Measurements from ENCODE around the gene AKAP5. TPM values are rescaled to one million over a fixed set of nuclear protein-coding genes. Genes with fewer than 3 reads are reported as not detected.

AKAP5 gene
- total RNA-seq, 1 donor from 2014 or later = 4.3 TPM

GRCh38 chr14:64467101-64467500, 1.8 kb downstream of the AKAP5 start:
- Mint-ChIP-seq H3K36me3 (ENCODE audit: low read depth) (no peaks in the 10 kb centered on the region), H3K27ac (ENCODE audit: unreplicated experiment) (no peak overlapping the region), H3K9me3 (ENCODE audit: low read depth) (no peaks in the 10 kb centered on the region), H3K4me3 (ENCODE audit: unreplicated experiment) (no peak overlapping the region), H3K27me3 (ENCODE audit: low read depth) (no peaks in the 10 kb centered on the region), H3K4me1 (ENCODE audit: low read depth) (peaks cover 14% of the 10 kb centered on the region)
- DNase-seq (ENCODE audit: low spot score) = no peak
- TF ChIP-seq CTCF (IDR thresholded peaks at IDR 0.05) = no peak

GRCh38 chr14:64467566-64467965, 2.3 kb downstream of the AKAP5 start:
- Mint-ChIP-seq H3K4me1 (ENCODE audit: low read depth) (peaks cover 14% of the 10 kb centered on the region), H3K4me3 (ENCODE audit: unreplicated experiment) (no peak overlapping the region), H3K9me3 (ENCODE audit: low read depth) (no peaks in the 10 kb centered on the region)

GRCh38 chr14:64468451-64468850, 3.2 kb downstream of the AKAP5 start:
- Mint-ChIP-seq H3K27me3 (ENCODE audit: low read depth) (no peaks in the 10 kb centered on the region), H3K36me3 (ENCODE audit: low read depth) (no peaks in the 10 kb centered on the region), H3K4me3 (ENCODE audit: unreplicated experiment) (no peak overlapping the region), H3K9me3 (ENCODE audit: low read depth) (no peaks in the 10 kb centered on the region), H3K4me1 (ENCODE audit: low read depth) (peaks cover 14% of the 10 kb centered on the region), H3K27ac (ENCODE audit: unreplicated experiment) (no peak overlapping the region)
- TF ChIP-seq CTCF (IDR thresholded peaks at IDR 0.05) = no peak
- no peak for DNase-seq (ENCODE audit: low spot score)

More at GRCh38 chr14:64467566-64467965, 2.3 kb downstream of the AKAP5 start:
- DNase-seq (ENCODE audit: low spot score) = no peak
- H3K27me3 Mint-ChIP-seq (ENCODE audit: low read depth) = no peaks in the 10 kb centered on the region
- no peak for TF ChIP-seq CTCF (IDR thresholded peaks at IDR 0.05)
- no peaks in the 10 kb centered on the region for H3K36me3 Mint-ChIP-seq (ENCODE audit: low read depth)
- H3K27ac Mint-ChIP-seq (ENCODE audit: unreplicated experiment) = no peak overlapping the region

- Mint-ChIP-seq H3K27me3 (ENCODE audit: low read depth) (no peaks in the 10 kb centered on the region), H3K27ac (ENCODE audit: unreplicated experiment) (no peak overlapping the region), H3K4me3 (ENCODE audit: unreplicated experiment) (no peak overlapping the region), H3K4me1 (ENCODE audit: low read depth) (peaks cover 2% of the 10 kb centered on the region), H3K36me3 (ENCODE audit: low read depth) (no peaks in the 10 kb centered on the region), H3K9me3 (ENCODE audit: low read depth) (no peaks in the 10 kb centered on the region)
- no peak for DNase-seq (ENCODE audit: low spot score)
- no peak for TF ChIP-seq CTCF (IDR thresholded peaks at IDR 0.05)
Measured at GRCh38 chr14:64474041-64474440, 8.7 kb downstream of the AKAP5 start.

GRCh38 chr14:64474698-64475097, 9.4 kb downstream of the AKAP5 start:
- no peaks in the 10 kb centered on the region for H3K36me3 Mint-ChIP-seq (ENCODE audit: low read depth)
- peaks cover 2% of the 10 kb centered on the region for H3K4me1 Mint-ChIP-seq (ENCODE audit: low read depth)
- no peak overlapping the region for H3K27ac Mint-ChIP-seq (ENCODE audit: unreplicated experiment)
- TF ChIP-seq CTCF (IDR thresholded peaks at IDR 0.05) = no peak
- no peak overlapping the region for H3K4me3 Mint-ChIP-seq (ENCODE audit: unreplicated experiment)
- DNase-seq (ENCODE audit: low spot score) = no peak
- H3K9me3 Mint-ChIP-seq (ENCODE audit: low read depth) = no peaks in the 10 kb centered on the region
- no peaks in the 10 kb centered on the region for H3K27me3 Mint-ChIP-seq (ENCODE audit: low read depth)

Measured in chondrocyte (in vitro differentiated cells).